Right lobe of liver (tissue), 4 donors: Measurements from ENCODE around the gene CACNB4.

Source experiments
- CTCF ChIP-seq, 4 donors: fragments of 200-600 bp in 3 of 4; fragments of 450-650 bp in 1 of 4; IDR thresholded peaks; one replicate each; pipeline versions ENCODE4 v1.5.1 to v1.8.0; 2016 to 2022; ENCODE audit warnings: antibody characterized with exemption in 4 of 4, mild to moderate bottlenecking in 2 of 4
- POLR2A ChIP-seq: fragments of 450-650 bp; IDR thresholded peaks from one replicate; pipeline ENCODE4 v1.6.1; 2017; ENCODE audit warnings: antibody characterized with exemption, mild to moderate bottlenecking
- donor health status: DM: no; HTN: no; CAD: no.
- donor health status: DM: no; HTN: no; CAD: no.
- donor health status: DM: no; HTN: yes; CAD: no.

GRCh38 chr2:151872463-151872862 lies 226.4 kb downstream of the CACNB4 start:
- TF ChIP-seq CTCF (IDR thresholded peaks at IDR 0.05) (no peak), POLR2A (no peak)
